ENCODE measurements around the gene POLR2A. TPM values are rescaled to one million over a fixed set of nuclear protein-coding genes. Genes with fewer than 3 reads are reported as not detected.

Gene POLR2A
- total and polyA plus RNA-seq, 10 of the 15 experiments (the other 5 are each of a cell fraction or from before 2014, with no cell fraction given): 1.7 to 121 (median 33.4) TPM

- no peaks in the 10 kb centered on the region for H3K27me3 ChIP-seq (replicated peaks in 1 of 2; ENCODE audit: control insufficient read depth in 2 of 2, insufficient read depth in 2 of 2, low read length in 1 of 2)
- H3K4me1 ChIP-seq (ENCODE audit: control insufficient read depth, insufficient read depth, low read length): no peaks in the 10 kb centered on the region
- peaks cover 26 to 35% of the 10 kb centered on the region in 2 experiments for H3K36me3 ChIP-seq (ENCODE audit: control insufficient read depth in 2 of 2, insufficient read depth in 2 of 2, low read length in 1 of 2)
- peaks cover 57% of the 10 kb centered on the region for H3K79me2 ChIP-seq (ENCODE audit: control insufficient read depth, insufficient read depth, low read length)
- H3K9ac ChIP-seq (ENCODE audit: control insufficient read depth, insufficient read depth, low read length): no peak overlapping the region
- no peak overlapping the region for H2AFZ ChIP-seq (ENCODE audit: control insufficient read depth, low read depth, low read length)
- in situ Hi-C loops (cut with MboI) (no loop called here), intact Hi-C loops (cut with micrococcal nuclease; ENCODE audit: unreplicated experiment) (no loop called here)
- no TSS peak for BruUV-seq (replicated peaks)
- WGBS (ENCODE audit: insufficient coverage, insufficient replicate concordance, low lambda C conversion rate, missing lambda C conversion rate): 100% methylated on average over 3 of the region's 3 CpGs
- POLR2A ChIA-PET: interaction anchor here (0.6 kb wide), 1 partner anchor 198 kb away, joined by 3 read pairs; no protein-coding TSS in a partner anchor
- RAD21 ChIA-PET (ENCODE audit: unreplicated experiment): no interaction called here
- no peaks in the 10 kb centered on the region for H3K9me3 ChIP-seq (replicated peaks; ENCODE audit: control insufficient read depth, insufficient read depth, low read length)
- SMC1A ChIA-PET (ENCODE audit: uncharacterized antibody, unreplicated experiment): interaction anchor here (1.2 to 3.7 kb wide), 3 partner anchors 58 to 67 kb away, joined by 3 to 11 read pairs (median 5); partner anchors contain the start of gene TNFSF13
- H3K4me3 ChIP-seq: no peak overlapping the region
- peaks cover 9% of the 10 kb centered on the region for H4K20me1 ChIP-seq (ENCODE audit: control insufficient read depth, insufficient read depth)
- DNase-seq (ENCODE audit: low read depth, low spot score) (no peak), FAIRE-seq (no peak), ATAC-seq (no peak)
- CTCF ChIA-PET: interaction anchor here (0.6 to 1.2 kb wide), 3 partner anchors 35 to 66 kb away, joined by 3 read pairs; no protein-coding TSS in a partner anchor
- TF ChIP-seq POLR2AphosphoS5 (IDR thresholded peaks at IDR 0.05; ENCODE audit: low read length) (0 out of 2 replicates have a peak, but pooled peaks have one; percentile 24), MAX (IDR thresholded peaks at IDR 0.05; ENCODE audit: low read depth, low read length) (no peak)
- no peak overlapping the region for H3K4me2 ChIP-seq (ENCODE audit: control insufficient read depth, insufficient read depth)
- no peak overlapping the region for H3K27ac ChIP-seq (ENCODE audit: control insufficient read depth, insufficient read depth)
Observed at GRCh38 chr17:7493941-7494340, 9.8 kb downstream of the POLR2A start.

GRCh38 chr17:7495906-7496434, 11.8 kb downstream of the POLR2A start:
- DNase-seq (ENCODE audit: low read depth, low spot score) (no peak), FAIRE-seq (no peak), ATAC-seq (no peak)
- no peaks in the 10 kb centered on the region for H3K4me1 ChIP-seq (ENCODE audit: control insufficient read depth, insufficient read depth, low read length)
- intact Hi-C loops (cut with micrococcal nuclease; ENCODE audit: unreplicated experiment): no loop called here
- in situ Hi-C loops (cut with MboI): no loop called here
- no peaks in the 10 kb centered on the region for H3K9me3 ChIP-seq (replicated peaks; ENCODE audit: control insufficient read depth, insufficient read depth, low read length)
- no peak overlapping the region for H3K9ac ChIP-seq (ENCODE audit: control insufficient read depth, insufficient read depth, low read length)
- 98% methylated on average over 10 of the region's 12 CpGs for WGBS (ENCODE audit: insufficient coverage, insufficient replicate concordance, low lambda C conversion rate, missing lambda C conversion rate)
- H3K36me3 ChIP-seq (ENCODE audit: control insufficient read depth in 2 of 2, insufficient read depth in 2 of 2, low read length in 1 of 2): peaks cover 38 to 39% of the 10 kb centered on the region in 2 experiments
- no peak overlapping the region for H3K4me2 ChIP-seq (ENCODE audit: control insufficient read depth, insufficient read depth)
- POLR2A ChIA-PET: no interaction called here
- H4K20me1 ChIP-seq (ENCODE audit: control insufficient read depth, insufficient read depth): peaks cover 9% of the 10 kb centered on the region
- no TSS peak for BruUV-seq (replicated peaks)
- CTCF ChIA-PET: interaction anchor here (1.0 kb wide), 1 partner anchor 135 kb away, joined by 3 read pairs; no protein-coding TSS in a partner anchor
- RAD21 ChIA-PET (ENCODE audit: unreplicated experiment): no interaction called here
- H3K27me3 ChIP-seq (replicated peaks in 1 of 2; ENCODE audit: control insufficient read depth in 2 of 2, insufficient read depth in 2 of 2, low read length in 1 of 2): no peaks in the 10 kb centered on the region
- SMC1A ChIA-PET (ENCODE audit: uncharacterized antibody, unreplicated experiment): interaction anchor here (1.4 kb wide), 1 partner anchor 9 kb away, joined by 4 read pairs; no protein-coding TSS in a partner anchor
- H3K79me2 ChIP-seq (ENCODE audit: control insufficient read depth, insufficient read depth, low read length): peaks cover 38% of the 10 kb centered on the region
- no peak overlapping the region for H3K27ac ChIP-seq (ENCODE audit: control insufficient read depth, insufficient read depth)
- H2AFZ ChIP-seq (ENCODE audit: control insufficient read depth, low read depth, low read length): no peak overlapping the region
- TF ChIP-seq ATF7 (IDR thresholded peaks at IDR 0.05; ENCODE audit: low read depth) (no peak), BRCA1 (IDR thresholded peaks at IDR 0.05; ENCODE audit: low read depth, low read length) (no peak), CHD1 (IDR thresholded peaks at IDR 0.05; ENCODE audit: low read depth, low read length) (no peak), FOS (IDR thresholded peaks at IDR 0.05; ENCODE audit: borderline replicate concordance, extremely low read depth, insufficient read length) (no peak)
- no peak overlapping the region for H3K4me3 ChIP-seq

All from GM12878 (cell line).